Superior temporal gyrus (tissue), 1 donor: Measurements from ENCODE around the gene BST2.

Experiments used
- DNase-seq: peaks from one replicate; pipeline ENCODE4 v3.0.0-alpha.2; 2016; ENCODE audit errors: extremely low spot score

Gene BST2

GRCh38 chr19:17419621-17420474, 14.4 kb upstream of the BST2 start, which contains the start of gene MVB12A:
TSS of gene MVB12A (plus strand) at chr19:17420047. CDS start at chr19:17420136, 89 bp downstream.
- peak; percentile 99 for DNase-seq

GRCh38 chr19:17419154-17419620, 13.8 kb upstream of the BST2 start:
- DNase-seq = no peak

- no peak for DNase-seq
Observed at GRCh38 chr19:17418710-17419109, 13.3 kb upstream of the BST2 start.

GRCh38 chr19:17415121-17415520, 9.7 kb upstream of the BST2 start:
- no peak for DNase-seq

GRCh38 chr19:17414097-17414496, 8.7 kb upstream of the BST2 start:
- DNase-seq = no peak

- no peak for DNase-seq
Observed at GRCh38 chr19:17411801-17412200, 6.4 kb upstream of the BST2 start.

- no peak for DNase-seq
Observed at GRCh38 chr19:17409990-17410389, 4.6 kb upstream of the BST2 start.

- DNase-seq = no peak
Observed at GRCh38 chr19:17406887-17407196, 1.4 kb upstream of the BST2 start.

- no peak for DNase-seq
Observed at GRCh38 chr19:17406046-17406886, 836 bp upstream of the BST2 start.

GRCh38 chr19:17404621-17405249, 695 bp downstream of the BST2 start:
- DNase-seq = no peak

- no peak for DNase-seq
Observed at GRCh38 chr19:17404015-17404414, 1.4 kb downstream of the BST2 start.

GRCh38 chr19:17402982-17403855, 2.2 kb downstream of the BST2 start:
- no peak for DNase-seq

GRCh38 chr19:17401628-17402027, 3.8 kb downstream of the BST2 start:
- DNase-seq = no peak

GRCh38 chr19:17398902-17399527, 6.4 kb downstream of the BST2 start:
- DNase-seq = no peak

GRCh38 chr19:17394891-17395415, 10.5 kb downstream of the BST2 start:
- DNase-seq = no peak

GRCh38 chr19:17393914-17394313, 11.5 kb downstream of the BST2 start, which contains the start of gene CCDC194:
TSS of gene CCDC194 (minus strand) at chr19:17394196. CDS start at chr19:17394158, 38 bp downstream.
- DNase-seq = no peak

GRCh38 chr19:17393002-17393401, 12.4 kb downstream of the BST2 start:
- no peak for DNase-seq

- DNase-seq = peak; percentile 32
Observed at GRCh38 chr19:17391371-17392151, 13.9 kb downstream of the BST2 start.

GRCh38 chr19:17390665-17391370, 14.6 kb downstream of the BST2 start:
- DNase-seq = peak; percentile 79
